Transverse colon (tissue), 4 donors: ENCODE measurements around the gene LRRC19. TPM values are rescaled to one million over a fixed set of nuclear protein-coding genes. Genes with fewer than 3 reads are reported as not detected.

ENCODE experiments used
- DNase-seq: peaks from one replicate; pipeline ENCODE4 v3.0.0-alpha.2; 2019
- H3K27ac ChIP-seq, 4 donors: fragments of 200-600 bp; sonication (generic); 2 replicates each; pipeline ENCODE4 v1.5.1; 2016 to 2018; ENCODE audit warnings: inconsistent platforms in 4 of 4
- H3K27me3 ChIP-seq: fragments of 200-600 bp; sonication (generic); 2 replicates; pipeline ENCODE4 v1.5.1; 2017; ENCODE audit warnings: inconsistent platforms
- H3K36me3 ChIP-seq, 4 donors: fragments of 200-600 bp; sonication (generic); 2 replicates each; pipeline ENCODE4 v1.5.1; 2017 to 2019; ENCODE audit warnings: inconsistent platforms in 4 of 4
- H3K4me1 ChIP-seq, 4 donors: fragments of 200-600 bp; sonication (generic); 2 replicates each; pipeline ENCODE4 v1.5.1; 2017 to 2020; ENCODE audit warnings: inconsistent platforms in 4 of 4
- H3K4me3 ChIP-seq, 4 donors: fragments of 200-600 bp; sonication (generic); 1 replicate in 1 of 4; 2 replicates in 3 of 4; pipeline versions ENCODE4 v1.5.1 to v1.6.1; 2017 to 2019; ENCODE audit warnings: inconsistent platforms in 4 of 4
- H3K9me3 ChIP-seq, 2 donors: fragments of 200-600 bp; sonication (generic); 2 replicates each; pipeline ENCODE4 v1.5.1; 2017 to 2019; ENCODE audit warnings: inconsistent platforms in 2 of 2
- EP300 ChIP-seq: sonication (generic); formaldehyde crosslinking; IDR thresholded peaks from one replicate; pipeline ENCODE4 v1.6.1; 2017; ENCODE audit warnings: antibody characterized with exemption, low read depth
- POLR2A ChIP-seq: fragments of 450-650 bp; IDR thresholded peaks from one replicate; pipeline ENCODE4 v1.6.1; 2016; ENCODE audit warnings: antibody characterized with exemption, mild to moderate bottlenecking, moderate library complexity
- POLR2AphosphoS5 ChIP-seq, 3 donors: sonication (generic); formaldehyde crosslinking; IDR thresholded peaks; one replicate each; pipeline ENCODE4 v1.6.1; 2016; ENCODE audit warnings: antibody characterized with exemption in 3 of 3
- WGBS, 2 donors: methylation state at CpG; one replicate each; pipeline ENCODE4 v1.1.5; 2018; ENCODE audit warnings: low coverage in 1 of 2; 5-methylcytosine and 5-hydroxymethylcytosine counted together
- in situ Hi-C, 4 donors: fragments of 200-750 bp; cut with MboI; loops; one replicate each; pipeline versions ENCODE4 v1.15.0 to v1.15.1; 2017; ENCODE audit warnings: low sequenced_read_pairs in 3 of 4, low pct_ligation_motif_present in 1 of 4, low pct_unique_long_range_greater_than_20kb in 1 of 4
- intact Hi-C: fragments of 100-400 bp; cut with DNase I; formaldehyde crosslinking; loops from one replicate; pipeline ENCODE4 v1.15.1; 2023; ENCODE audit warnings: low total_unique reads
- total RNA-seq, 4 donors: library from RNA; depleted of rRNA; stranded (reverse); fragments of >200 nt; gene quantifications; one replicate each; pipeline ENCODE4 v1.1.0, GENCODE V29; 2016
- TF ChIP-seq, protein P1 (sequence below), 5 experiments: fragments of 200-600 bp in 3 of 5; fragments of 450-650 bp in 2 of 5; sonication (generic) in 3 of 5; IDR thresholded peaks; 1 replicate in 2 of 5; 2 replicates in 3 of 5; pipeline ENCODE4 v1.5.1; 2016 to 2017; ENCODE audit warnings: antibody characterized with exemption in 5 of 5, inconsistent platforms in 3 of 5, mild to moderate bottlenecking in 2 of 5, moderate library complexity in 1 of 5

LRRC19 gene, protein sequence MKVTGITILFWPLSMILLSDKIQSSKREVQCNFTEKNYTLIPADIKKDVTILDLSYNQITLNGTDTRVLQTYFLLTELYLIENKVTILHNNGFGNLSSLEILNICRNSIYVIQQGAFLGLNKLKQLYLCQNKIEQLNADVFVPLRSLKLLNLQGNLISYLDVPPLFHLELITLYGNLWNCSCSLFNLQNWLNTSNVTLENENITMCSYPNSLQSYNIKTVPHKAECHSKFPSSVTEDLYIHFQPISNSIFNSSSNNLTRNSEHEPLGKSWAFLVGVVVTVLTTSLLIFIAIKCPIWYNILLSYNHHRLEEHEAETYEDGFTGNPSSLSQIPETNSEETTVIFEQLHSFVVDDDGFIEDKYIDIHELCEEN
- 100 to 1,000 TPM in 1 of 4 donors, 10 to 100 TPM in 3; 31.0 to 102 (median 86.3) TPM for total RNA-seq

DNA sequence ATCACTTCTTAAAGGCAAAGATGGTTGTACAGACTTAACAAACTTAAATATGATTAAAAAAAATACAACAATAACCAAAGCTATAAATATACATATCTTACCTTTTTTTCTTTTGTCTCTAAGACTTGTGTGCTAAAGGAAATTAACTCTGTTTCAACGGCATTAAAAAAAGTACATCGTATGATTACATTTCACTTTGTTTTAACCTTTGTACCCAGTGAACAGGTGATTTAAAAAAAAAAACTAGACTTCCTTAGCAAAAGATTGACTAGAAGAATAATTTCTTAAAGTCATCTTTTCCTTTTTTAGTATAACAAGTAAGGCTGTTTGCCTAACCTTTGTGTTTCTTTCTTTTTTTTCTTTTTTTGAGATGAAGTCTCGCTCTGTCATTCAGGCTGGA is at the start of gene LRRC19:
TSS of gene LRRC19 (minus strand) at position 182 of the 400 bp plus-strand sequence. CDS start 5,978 bp downstream, outside the sequence.
- 56% methylated on average over 3 of the region's 3 CpGs for WGBS, 2 donors
- no peak for DNase-seq

DNA sequence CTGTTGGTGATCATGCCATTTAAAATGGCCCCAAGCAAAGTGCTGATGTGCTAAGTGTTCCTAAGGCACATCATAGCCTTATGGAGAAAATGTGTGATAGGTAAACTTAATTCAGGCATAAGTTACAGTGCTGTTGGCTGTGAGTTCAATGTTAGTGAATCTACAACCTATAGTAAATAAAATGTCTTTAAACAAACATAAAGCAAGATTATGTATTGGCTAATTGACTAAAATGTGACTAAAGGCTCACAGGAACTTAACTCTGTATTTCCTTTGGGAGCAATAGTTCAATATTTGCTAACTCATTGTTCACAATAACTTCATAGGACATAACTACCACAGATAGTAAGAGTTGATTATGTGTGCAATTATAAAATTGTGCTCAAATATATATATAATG is 49.4 kb upstream of the LRRC19 start:
- H3K9me3 ChIP-seq: no peaks in the 10 kb centered on the region
- TF ChIP-seq POLR2AphosphoS5 (IDR thresholded peaks at IDR 0.05): no peak
- TF ChIP-seq, protein P1, sequence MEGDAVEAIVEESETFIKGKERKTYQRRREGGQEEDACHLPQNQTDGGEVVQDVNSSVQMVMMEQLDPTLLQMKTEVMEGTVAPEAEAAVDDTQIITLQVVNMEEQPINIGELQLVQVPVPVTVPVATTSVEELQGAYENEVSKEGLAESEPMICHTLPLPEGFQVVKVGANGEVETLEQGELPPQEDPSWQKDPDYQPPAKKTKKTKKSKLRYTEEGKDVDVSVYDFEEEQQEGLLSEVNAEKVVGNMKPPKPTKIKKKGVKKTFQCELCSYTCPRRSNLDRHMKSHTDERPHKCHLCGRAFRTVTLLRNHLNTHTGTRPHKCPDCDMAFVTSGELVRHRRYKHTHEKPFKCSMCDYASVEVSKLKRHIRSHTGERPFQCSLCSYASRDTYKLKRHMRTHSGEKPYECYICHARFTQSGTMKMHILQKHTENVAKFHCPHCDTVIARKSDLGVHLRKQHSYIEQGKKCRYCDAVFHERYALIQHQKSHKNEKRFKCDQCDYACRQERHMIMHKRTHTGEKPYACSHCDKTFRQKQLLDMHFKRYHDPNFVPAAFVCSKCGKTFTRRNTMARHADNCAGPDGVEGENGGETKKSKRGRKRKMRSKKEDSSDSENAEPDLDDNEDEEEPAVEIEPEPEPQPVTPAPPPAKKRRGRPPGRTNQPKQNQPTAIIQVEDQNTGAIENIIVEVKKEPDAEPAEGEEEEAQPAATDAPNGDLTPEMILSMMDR (IDR thresholded peaks at IDR 0.05): no peak
- TF ChIP-seq EP300: no peak
- TF ChIP-seq POLR2A: no peak
- peaks cover 0 to 4% (median 0%) of the 10 kb centered on the region in 4 donors for H3K36me3 ChIP-seq
- H3K27me3 ChIP-seq: no peaks in the 10 kb centered on the region
- peaks cover 0 to 17% (median 1%) of the 10 kb centered on the region in 4 donors for H3K4me1 ChIP-seq
- intact Hi-C loops (no loop called here), in situ Hi-C loops (no loop called here)
- H3K27ac ChIP-seq: peak overlapping the region in 3 of 4 donors; percentile 34 to 63 (median 55)
- no peak overlapping the region for H3K4me3 ChIP-seq
- no peak for DNase-seq

More for the DNA sequence above, at the start of gene LRRC19:
- Histone ChIP-seq H3K4me1 (peaks cover 0 to 25% (median 6%) of the 10 kb centered on the region in 4 donors), H3K36me3 (no peaks in the 10 kb centered on the region), H3K9me3 (no peaks in the 10 kb centered on the region), H3K27me3 (no peaks in the 10 kb centered on the region), H3K4me3 (peak within 1 kb of the TSS in 3 of 4 donors; percentile 24 to 43 (median 42)), H3K27ac (peak within 1 kb of the TSS; percentile 78 to 79 (median 79))
- in situ Hi-C loops: no loop called here
- TF ChIP-seq, protein P1 (IDR thresholded peaks at IDR 0.05): no peak
- TF ChIP-seq POLR2AphosphoS5 (IDR thresholded peaks at IDR 0.05) (peak in 2 of 3 donors; percentile 61 to 67), POLR2A (peak; percentile 34)
- intact Hi-C loops: no loop called here

DNA sequence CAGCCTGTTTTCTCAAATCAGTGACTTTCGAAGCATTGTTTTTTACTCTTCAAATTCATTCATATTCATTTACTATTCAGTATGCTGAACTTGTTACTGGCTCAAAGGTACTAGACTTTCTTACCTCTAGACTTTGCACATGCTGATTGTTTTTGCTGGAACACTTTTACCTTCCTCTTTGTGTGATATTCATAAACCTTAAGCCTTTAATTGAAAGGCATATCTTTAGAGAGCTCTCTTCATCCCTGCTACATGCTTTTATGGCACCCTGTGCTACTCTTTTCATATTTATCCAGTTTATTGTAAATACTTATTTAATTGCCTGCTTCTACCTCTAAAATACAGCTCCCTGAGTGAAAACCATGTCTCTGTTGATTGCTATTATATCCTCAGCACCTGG is 48.7 kb upstream of the LRRC19 start:
- Histone ChIP-seq H3K9me3 (no peaks in the 10 kb centered on the region), H3K4me1 (peaks cover 0 to 15% (median 0%) of the 10 kb centered on the region in 4 donors), H3K27ac (peak overlapping the region in 3 of 4 donors; percentile 34 to 63 (median 55)), H3K27me3 (no peaks in the 10 kb centered on the region), H3K4me3 (no peak overlapping the region), H3K36me3 (peaks cover 0 to 4% (median 0%) of the 10 kb centered on the region in 4 donors)
- in situ Hi-C loops (no loop called here), intact Hi-C loops (no loop called here)
- TF ChIP-seq POLR2AphosphoS5 (IDR thresholded peaks at IDR 0.05): no peak
- TF ChIP-seq, protein P1 (IDR thresholded peaks at IDR 0.05): no peak
- no peak for TF ChIP-seq EP300
- no peak for TF ChIP-seq POLR2A
- 76 to 100% methylated on average over 1 of the region's 1 CpG for WGBS, 2 donors
- DNase-seq: no peak

DNA sequence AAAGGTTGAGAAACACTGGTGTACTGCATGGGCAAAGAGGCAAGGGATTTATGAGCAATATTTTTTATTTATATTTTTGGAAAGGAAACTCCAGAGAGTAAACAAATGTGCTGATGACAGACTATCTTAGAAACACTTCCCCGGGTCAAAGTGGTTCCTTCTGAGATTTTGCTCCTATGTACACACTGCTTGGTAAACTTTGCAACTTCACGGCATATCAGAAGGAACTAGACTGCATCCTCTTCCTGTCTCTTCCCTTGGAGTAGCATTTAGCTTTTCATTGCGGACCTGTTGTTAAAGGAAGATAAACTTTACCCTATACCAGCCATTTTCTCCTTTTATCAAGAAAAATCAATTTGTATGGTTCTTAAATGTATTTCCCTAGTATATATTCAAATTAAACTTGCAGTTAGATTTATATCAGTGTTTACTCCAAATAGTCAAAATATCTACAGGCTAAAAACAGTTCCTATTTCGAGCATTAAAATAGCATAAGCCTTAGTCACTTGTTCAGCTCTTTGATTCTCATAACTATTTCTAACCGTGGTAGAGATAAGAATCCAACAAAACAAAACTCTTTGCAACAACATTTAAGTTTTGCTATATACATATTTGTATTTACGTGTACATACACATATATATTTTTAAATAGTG is 48.0 kb upstream of the LRRC19 start:
- WGBS, 2 donors: 27 to 32% methylated on average over 6 of the region's 6 CpGs

More for the DNA sequence above, 48.0 kb upstream of the LRRC19 start:
- intact Hi-C loops (no loop called here), in situ Hi-C loops (no loop called here)
- H3K36me3 ChIP-seq: peaks cover 0 to 4% (median 0%) of the 10 kb centered on the region in 4 donors
- no peak for DNase-seq
- no peak overlapping the region for H3K4me3 ChIP-seq
- no peaks in the 10 kb centered on the region for H3K27me3 ChIP-seq
- H3K9me3 ChIP-seq: no peaks in the 10 kb centered on the region
- peaks cover 0 to 15% (median 0%) of the 10 kb centered on the region in 4 donors for H3K4me1 ChIP-seq
- peak overlapping the region in 3 of 4 donors; percentile 34 to 63 (median 55) for H3K27ac ChIP-seq
- TF ChIP-seq, protein P1 (IDR thresholded peaks at IDR 0.05): no peak
- TF ChIP-seq POLR2A (no peak), POLR2AphosphoS5 (IDR thresholded peaks at IDR 0.05) (no peak), EP300 (no peak)
